Hair follicle dermal papilla cell (primary cell): ENCODE measurements around the gene HERC3. TPM values are rescaled to one million over a fixed set of nuclear protein-coding genes. Genes with fewer than 3 reads are reported as not detected.

Experiments used
- small RNA-seq: library from RNA; depleted of rRNA; stranded (forward); fragments of <200 nt; gene quantifications from one replicate; pipeline ENCODE3, GENCODE V24; 2012
- total RNA-seq: library from RNA; depleted of rRNA; stranded (reverse); fragments of >200 nt; gene quantifications from 2 replicates; pipeline ENCODE4 v1.2.3, GENCODE V29; 2012

HERC3 gene
- total RNA-seq: 31.6 and 37.2 TPM in 2 replicates

GRCh38 chr4:88591787-88592599 lies at the start of gene HERC3:
Gene HERC3 (plus strand): TSS chr4:88592480. CDS start chr4:88605824, 13,344 bp downstream.

GRCh38 chr4:88697588-88698329 lies 105.5 kb downstream of the HERC3 start, which contains the start of gene NAP1L5:
Gene NAP1L5 (minus strand): TSS chr4:88697829. CDS start chr4:88697754, 75 bp downstream.

Small RNA genes within 50 kb of the gene (small RNA-seq; reads per million reads assigned to genes)
- gene RF02115 (not detected), gene RNU6-33P (not detected)

Other genes starting within 250 kb of the HERC3 start
- 22.6 and 35.0 TPM in 2 replicates for gene HERC6, start 213.6 kb upstream of the HERC3 start, total RNA-seq
- gene HERC5, start 135.4 kb upstream of the HERC3 start, total RNA-seq: 4.7 and 6.5 TPM in 2 replicates
- gene PYURF, start 68.7 kb upstream of the HERC3 start, total RNA-seq: 36.2 and 39.3 TPM in 2 replicates
- 3.9 and 4.5 TPM in 2 replicates for gene NAP1L5, start 105.3 kb downstream of the HERC3 start, total RNA-seq